Activated CD8-positive, alpha-beta T cell treated with anti-CD3 and anti-CD28 coated beads for 36 hours (primary cell): ENCODE results near the gene STX2. TPM values are rescaled to one million over a fixed set of nuclear protein-coding genes. Genes with fewer than 3 reads are reported as not detected.
A peak's percentile ranks its signal among the peaks of the same experiment; 100 is the strongest.

Experiments
- ATAC-seq: fragments of 200-7000 bp; cut with Tn5 transposase; one replicate; pipeline ENCODE4 v1.10.0; 2021; ENCODE audit warnings: mild to moderate bottlenecking, moderate library complexity
- CTCF ChIA-PET: fragments of 350-600 bp; sonication (Branson Sonifier 250); formaldehyde crosslinking; loops from one replicate; lab custom pipeline; 2021; ENCODE audit warnings: antibody characterized with exemption; lab: Charles Lee
- POLR2A ChIA-PET: fragments of 350-600 bp; sonication (Branson Sonifier 250); formaldehyde crosslinking; loops from one replicate; lab custom pipeline; 2021; ENCODE audit warnings: antibody characterized with exemption; lab: Charles Lee
- DNase-seq: peaks from one replicate; pipeline ENCODE4 v3.0.0-alpha.2; 2020
- H3K27ac Mint-ChIP-seq: one replicate; pipeline ENCODE4 v1.8.0; 2021; ENCODE audit warnings: mild to moderate bottlenecking, mixed read lengths
- H3K27me3 Mint-ChIP-seq: one replicate; pipeline ENCODE4 v1.8.0; 2021; ENCODE audit warnings: mixed read lengths
- H3K36me3 Mint-ChIP-seq: one replicate; pipeline ENCODE4 v1.8.0; 2021; ENCODE audit warnings: low read depth, mixed read lengths
- H3K4me1 Mint-ChIP-seq: one replicate; pipeline ENCODE4 v1.8.0; 2021; ENCODE audit warnings: low read depth, mixed read lengths
- H3K4me3 Mint-ChIP-seq: one replicate; pipeline ENCODE4 v1.8.0; 2021; ENCODE audit warnings: mild to moderate bottlenecking, moderate library complexity, mixed read lengths
- H3K9me3 Mint-ChIP-seq: one replicate; pipeline ENCODE4 v1.8.0; 2021; ENCODE audit warnings: mixed read lengths
- CTCF ChIP-seq: fragments of 200-600 bp; IDR thresholded peaks from one replicate; pipeline ENCODE4 v1.8.0; 2022; ENCODE audit warnings: antibody characterized with exemption, mild to moderate bottlenecking
- intact Hi-C: fragments of 100-400 bp; cut with micrococcal nuclease; formaldehyde crosslinking; loops from one replicate; pipeline ENCODE4 v1.10.0; 2022
- total RNA-seq, 2 experiments: library from RNA; stranded (reverse); gene quantifications; one replicate each; pipeline ENCODE4 v1.2.3, GENCODE V29; 2021

STX2 gene
- total RNA-seq, 2 experiments from 2014 or later: 11.8 to 12.4 TPM

- DNase-seq (peak; percentile 41), ATAC-seq (peak; percentile 26)
- H3K4me1 Mint-ChIP-seq: peaks cover 49% of the 10 kb centered on the region
- intact Hi-C loops: no loop called here
- ChIA-PET POLR2A (interaction anchor here (0.6 to 1.3 kb wide), 6 partner anchors 9 to 150 kb away, joined by 3 to 4 read pairs (median 3); no protein-coding TSS in a partner anchor), CTCF (interaction anchor here (1.9 kb wide), 1 partner anchor 53 kb away, joined by 6 read pairs; no protein-coding TSS in a partner anchor)
- peak overlapping the region; percentile 62 for H3K4me3 Mint-ChIP-seq
- peaks cover 28% of the 10 kb centered on the region for H3K36me3 Mint-ChIP-seq
- H3K27me3 Mint-ChIP-seq: no peaks in the 10 kb centered on the region
- no peak for TF ChIP-seq CTCF
- H3K27ac Mint-ChIP-seq: peak overlapping the region; percentile 38
- H3K9me3 Mint-ChIP-seq: no peaks in the 10 kb centered on the region
Measured at GRCh38 chr12:130879781-130880389, 40.8 kb upstream of the STX2 start.

DNA sequence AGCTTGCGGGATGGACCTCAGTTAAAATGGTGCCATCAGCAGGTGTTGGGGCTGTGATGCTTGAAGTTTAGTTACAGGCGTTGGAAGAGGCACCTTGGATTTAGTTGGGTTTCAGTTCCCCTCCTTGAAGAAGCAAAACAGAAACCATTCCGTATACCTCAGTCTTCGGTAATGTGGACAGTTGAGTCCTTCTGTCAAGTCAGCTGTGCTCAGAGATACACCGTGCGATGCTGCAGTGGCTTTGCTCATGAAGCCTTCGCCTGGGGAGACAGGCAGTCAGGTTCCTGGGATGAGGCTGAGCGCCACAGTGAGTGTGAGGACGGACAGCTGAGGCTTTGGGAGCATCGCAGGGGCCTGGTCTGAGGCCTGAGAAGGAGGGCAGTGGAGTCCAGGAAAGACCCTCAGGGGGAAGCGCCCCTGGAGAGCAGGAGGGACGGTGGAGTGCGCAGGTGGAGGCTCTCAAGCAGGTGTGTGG lies 40.2 kb upstream of the STX2 start:
- peaks cover 56% of the 10 kb centered on the region for H3K4me1 Mint-ChIP-seq
- DNase-seq (no peak), ATAC-seq (peak; percentile 10)
- no peak overlapping the region for H3K4me3 Mint-ChIP-seq
- POLR2A ChIA-PET: interaction anchor here (0.6 to 1.2 kb wide), 2 partner anchors 9 to 41 kb away, joined by 4 read pairs; no protein-coding TSS in a partner anchor
- intact Hi-C loops: no loop called here
- CTCF ChIA-PET: no interaction called here
- TF ChIP-seq CTCF: no peak
- no peak overlapping the region for H3K27ac Mint-ChIP-seq
- H3K36me3 Mint-ChIP-seq: peaks cover 34% of the 10 kb centered on the region
- H3K9me3 Mint-ChIP-seq: no peaks in the 10 kb centered on the region
- no peaks in the 10 kb centered on the region for H3K27me3 Mint-ChIP-seq

- Mint-ChIP-seq H3K4me3 (no peak overlapping the region), H3K27ac (no peak overlapping the region), H3K27me3 (no peaks in the 10 kb centered on the region), H3K9me3 (no peaks in the 10 kb centered on the region), H3K36me3 (peaks cover 42% of the 10 kb centered on the region), H3K4me1 (peaks cover 61% of the 10 kb centered on the region)
- DNase-seq (no peak), ATAC-seq (no peak)
- TF ChIP-seq CTCF: no peak
- POLR2A ChIA-PET: interaction anchor here (0.6 to 1.6 kb wide), 8 partner anchors 11 to 51 kb away, joined by 3 to 6 read pairs (median 3); partner anchors contain the start of gene STX2
- intact Hi-C loops: no loop called here
- CTCF ChIA-PET: no interaction called here
Measured at GRCh38 chr12:130878193-130879185, 39.4 kb upstream of the STX2 start.

GRCh38 chr12:130877333-130877732 lies 38.3 kb upstream of the STX2 start:
- ChIA-PET CTCF (no interaction called here), POLR2A (interaction anchor here (0.6 to 1.6 kb wide), 5 partner anchors 31 to 49 kb away, joined by 3 to 6 read pairs (median 3); partner anchors contain the start of gene STX2)
- peaks cover 53% of the 10 kb centered on the region for H3K36me3 Mint-ChIP-seq
- H3K27ac Mint-ChIP-seq: peak overlapping the region; percentile 7
- H3K4me1 Mint-ChIP-seq: peaks cover 66% of the 10 kb centered on the region
- TF ChIP-seq CTCF: no peak
- DNase-seq (no peak), ATAC-seq (no peak)
- no peak overlapping the region for H3K4me3 Mint-ChIP-seq
- no peaks in the 10 kb centered on the region for H3K27me3 Mint-ChIP-seq
- H3K9me3 Mint-ChIP-seq: no peaks in the 10 kb centered on the region
- intact Hi-C loops: no loop called here
